ENCODE measurements around the gene GZMM. TPM values are rescaled to one million over a fixed set of nuclear protein-coding genes. Genes with fewer than 3 reads are reported as not detected.
A peak's percentile ranks its signal among the peaks of the same experiment; 100 is the strongest.

The GZMM gene
- total and polyA plus RNA-seq, 2 experiments from 2014 or later = not detected

DNA sequence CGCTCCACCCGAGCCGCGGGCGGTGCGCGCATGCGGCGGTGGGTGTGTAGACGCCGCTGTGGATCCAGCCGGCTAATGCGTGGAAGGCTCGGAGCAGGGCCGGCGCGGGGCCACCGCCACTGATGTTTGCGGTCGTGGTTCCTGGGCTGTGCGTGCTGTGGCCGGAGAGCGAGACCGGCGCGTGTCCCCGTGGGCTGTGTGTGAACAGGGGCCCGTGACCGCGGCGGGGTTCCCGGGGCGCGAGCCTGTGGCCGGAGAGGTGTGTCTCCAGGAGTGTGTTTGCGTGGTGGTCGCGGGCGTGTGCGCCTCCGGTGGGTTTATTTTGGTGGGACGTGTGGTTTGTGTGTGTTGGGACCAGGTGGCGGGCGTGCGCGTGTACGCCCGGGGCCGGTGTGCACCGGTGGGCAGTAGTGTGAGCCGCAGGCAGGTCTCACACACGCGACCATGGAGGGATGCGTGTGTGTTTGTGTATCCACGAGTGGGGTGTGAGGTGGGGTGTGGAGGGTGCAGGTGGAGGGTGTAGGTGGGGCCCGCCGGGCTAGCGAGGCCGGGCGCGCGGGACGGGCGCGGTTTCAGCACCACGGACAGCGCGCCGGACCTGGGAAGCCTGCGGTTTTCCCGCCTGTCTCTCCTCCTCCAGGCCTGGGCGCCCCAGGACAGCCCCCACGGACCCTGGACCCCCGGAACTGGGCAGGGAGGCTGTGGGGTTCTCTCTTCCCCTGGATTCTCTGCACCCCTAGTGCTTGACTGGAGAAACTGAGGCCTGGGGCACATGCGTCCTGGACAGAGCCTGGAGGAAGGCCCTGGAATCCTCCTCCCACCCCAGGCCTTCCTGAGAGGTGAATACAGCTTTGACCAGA, 47.5 kb downstream of the GZMM start:
- 0 out of 2 replicates have a peak, but pooled peaks cover 5% of the 10 kb centered on the region for H3F3A ChIP-seq (ENCODE audit: insufficient read depth)
- no peaks in the 10 kb centered on the region for H4K20me1 ChIP-seq (ENCODE audit: insufficient read depth)
- H3K4me2 ChIP-seq (ENCODE audit: unreplicated experiment) = no peak overlapping the region
- no peak overlapping the region for H3K27ac ChIP-seq
- H3K27me3 ChIP-seq (replicated peaks; ENCODE audit: insufficient read depth) = no peaks in the 10 kb centered on the region; the same call in 1 of the 2 replicates
- peaks cover 9% of the 10 kb centered on the region for H3K4me1 ChIP-seq (ENCODE audit: insufficient read depth)
- no peaks in the 10 kb centered on the region for H3K79me2 ChIP-seq (ENCODE audit: insufficient read depth)
- H3K36me3 ChIP-seq (ENCODE audit: low read depth) = no peaks in the 10 kb centered on the region
- no peak for TF ChIP-seq EZH2 (IDR thresholded peaks at IDR 0.05; ENCODE audit: insufficient read depth, poor library complexity, severe bottlenecking)
- no peak for TF ChIP-seq EZH2phosphoT487 (IDR thresholded peaks at IDR 0.05; ENCODE audit: insufficient read depth, low read depth)
- DNase-seq = peak; percentile 62
- in situ Hi-C loops (cut with MboI) = no loop called here
- no peak overlapping the region for H3K4me3 ChIP-seq
- 29 to 31% methylated on average over 48 to 75 of the region's 75 CpGs for WGBS, 2 experiments (ENCODE audit: low coverage in 1 of 2, low lambda C conversion rate in 2 of 2, missing lambda C conversion rate in 2 of 2)
- no peak overlapping the region for H2AFZ ChIP-seq
- no peak overlapping the region for H3K9ac ChIP-seq
- H3K9me3 ChIP-seq (ENCODE audit: low read depth) = no peaks in the 10 kb centered on the region
- H3K9me2 ChIP-seq (ENCODE audit: insufficient read depth) = no peaks in the 10 kb centered on the region

DNA sequence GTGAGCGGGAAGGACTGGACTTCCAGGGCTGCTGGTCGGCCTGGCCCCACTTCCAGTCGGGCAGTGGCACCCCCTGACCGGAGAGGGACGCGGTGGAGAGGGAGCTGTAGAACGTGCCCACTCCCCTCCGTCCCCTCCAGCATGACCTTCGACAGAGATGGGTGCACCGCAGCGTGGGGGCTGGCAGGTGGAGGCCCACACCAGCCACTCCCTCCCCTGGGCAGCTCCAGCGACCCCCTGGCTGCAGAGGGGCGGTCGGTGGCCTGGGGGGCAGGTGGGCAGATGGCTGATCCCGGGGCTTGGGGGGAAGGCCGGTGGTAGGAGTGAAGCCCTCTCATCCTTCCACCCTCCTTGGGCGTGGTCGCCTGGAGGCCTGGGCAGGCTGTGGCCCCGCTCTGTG, 48.2 kb downstream of the GZMM start:
- in situ Hi-C loops (cut with MboI) = no loop called here
- no peaks in the 10 kb centered on the region; the same call in 1 of the 2 replicates for H3K27me3 ChIP-seq (replicated peaks; ENCODE audit: insufficient read depth)
- H3K27ac ChIP-seq = no peak overlapping the region
- H3K9me3 ChIP-seq (ENCODE audit: low read depth) = no peaks in the 10 kb centered on the region
- H3K9ac ChIP-seq = no peak overlapping the region
- H3K4me1 ChIP-seq (ENCODE audit: insufficient read depth) = peaks cover 4% of the 10 kb centered on the region
- H3F3A ChIP-seq (ENCODE audit: insufficient read depth) = no peaks in the 10 kb centered on the region
- no peaks in the 10 kb centered on the region for H3K9me2 ChIP-seq (ENCODE audit: insufficient read depth)
- no peak overlapping the region for H3K4me2 ChIP-seq (ENCODE audit: unreplicated experiment)
- no peak overlapping the region for H2AFZ ChIP-seq
- WGBS, 2 experiments (ENCODE audit: low coverage in 1 of 2, low lambda C conversion rate in 2 of 2, missing lambda C conversion rate in 2 of 2) = 76% methylated on average over 16 to 19 of the region's 19 CpGs
- no peaks in the 10 kb centered on the region for H4K20me1 ChIP-seq (ENCODE audit: insufficient read depth)
- H3K36me3 ChIP-seq (ENCODE audit: low read depth) = no peaks in the 10 kb centered on the region
- TF ChIP-seq EZH2 (IDR thresholded peaks at IDR 0.05; ENCODE audit: insufficient read depth, poor library complexity, severe bottlenecking) (no peak), EZH2phosphoT487 (IDR thresholded peaks at IDR 0.05; ENCODE audit: insufficient read depth, low read depth) (no peak)
- no peak overlapping the region for H3K4me3 ChIP-seq
- no peak for DNase-seq
- H3K79me2 ChIP-seq (ENCODE audit: insufficient read depth) = no peaks in the 10 kb centered on the region

DNA sequence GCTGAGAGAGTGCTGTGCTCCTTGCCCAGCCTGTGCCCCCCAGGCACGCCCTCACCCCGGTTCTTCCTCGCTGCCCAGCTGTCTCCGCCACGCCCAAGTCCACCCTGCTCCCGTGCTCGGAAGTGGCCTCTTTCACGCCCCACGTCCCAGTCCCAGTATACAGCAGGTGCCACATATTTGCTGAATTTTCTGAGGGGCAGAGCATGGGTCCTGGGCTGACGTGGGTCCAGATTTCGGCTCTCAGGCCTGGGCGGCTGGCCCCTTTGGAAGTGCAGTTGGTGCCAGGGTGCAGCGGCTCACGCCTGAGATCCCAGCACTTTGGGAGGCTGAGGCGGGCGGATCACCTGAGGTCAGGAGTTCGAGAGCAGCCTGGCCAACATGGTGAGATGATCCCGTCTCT, 49.2 kb downstream of the GZMM start:
- no peaks in the 10 kb centered on the region for H3K79me2 ChIP-seq (ENCODE audit: insufficient read depth)
- H3K4me1 ChIP-seq (ENCODE audit: insufficient read depth) = no peaks in the 10 kb centered on the region
- no peak overlapping the region for H3K9ac ChIP-seq
- H3K4me3 ChIP-seq = no peak overlapping the region
- no peaks in the 10 kb centered on the region; the same call in 1 of the 2 replicates for H3K27me3 ChIP-seq (replicated peaks; ENCODE audit: insufficient read depth)
- in situ Hi-C loops (cut with MboI) = no loop called here
- H3K9me2 ChIP-seq (ENCODE audit: insufficient read depth) = no peaks in the 10 kb centered on the region
- H4K20me1 ChIP-seq (ENCODE audit: insufficient read depth) = no peaks in the 10 kb centered on the region
- H3F3A ChIP-seq (ENCODE audit: insufficient read depth) = no peaks in the 10 kb centered on the region
- H2AFZ ChIP-seq = no peak overlapping the region
- TF ChIP-seq EZH2phosphoT487 (IDR thresholded peaks at IDR 0.05; ENCODE audit: insufficient read depth, low read depth) (no peak), EZH2 (IDR thresholded peaks at IDR 0.05; ENCODE audit: insufficient read depth, poor library complexity, severe bottlenecking) (no peak)
- no peak for DNase-seq
- H3K9me3 ChIP-seq (ENCODE audit: low read depth) = no peaks in the 10 kb centered on the region
- H3K27ac ChIP-seq = no peak overlapping the region
- no peaks in the 10 kb centered on the region for H3K36me3 ChIP-seq (ENCODE audit: low read depth)
- H3K4me2 ChIP-seq (ENCODE audit: unreplicated experiment) = no peak overlapping the region
- WGBS, 2 experiments (ENCODE audit: low coverage in 1 of 2, low lambda C conversion rate in 2 of 2, missing lambda C conversion rate in 2 of 2) = 78 to 79% methylated on average over 17 to 18 of the region's 18 CpGs

DNA sequence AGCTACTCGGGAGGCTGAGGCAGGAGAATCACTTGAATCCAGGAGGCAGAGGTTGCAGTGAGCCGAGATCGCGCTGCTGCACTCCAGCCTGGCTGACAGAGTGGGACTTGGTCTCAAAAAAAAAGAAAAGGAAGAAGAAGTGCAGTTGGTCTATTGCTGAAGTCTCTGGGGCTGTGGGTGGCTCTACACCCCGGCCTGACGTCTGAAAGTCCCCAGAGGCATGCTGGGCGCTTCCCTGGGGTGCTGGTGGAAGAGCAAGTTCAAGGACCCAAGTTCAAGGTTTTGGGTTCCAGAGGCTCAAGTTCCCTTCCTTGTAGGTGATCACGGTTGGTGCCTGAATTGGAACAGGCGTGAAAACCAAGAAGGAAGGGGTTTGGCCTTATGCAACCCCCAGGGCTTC, 49.7 kb downstream of the GZMM start:
- WGBS, 2 experiments (ENCODE audit: low coverage in 1 of 2, low lambda C conversion rate in 2 of 2, missing lambda C conversion rate in 2 of 2) = 37 to 39% methylated on average over 9 of the region's 9 CpGs
- Histone ChIP-seq H3K27ac (no peak overlapping the region), H3K36me3 (ENCODE audit: low read depth) (no peaks in the 10 kb centered on the region), H3K9ac (no peak overlapping the region), H3F3A (ENCODE audit: insufficient read depth) (no peaks in the 10 kb centered on the region), H3K9me3 (ENCODE audit: low read depth) (no peaks in the 10 kb centered on the region), H3K27me3 (replicated peaks; ENCODE audit: insufficient read depth) (no peaks in the 10 kb centered on the region; the same call in 1 of the 2 replicates), H3K4me1 (ENCODE audit: insufficient read depth) (no peaks in the 10 kb centered on the region), H3K9me2 (ENCODE audit: insufficient read depth) (no peaks in the 10 kb centered on the region), H3K4me3 (no peak overlapping the region), H4K20me1 (ENCODE audit: insufficient read depth) (no peaks in the 10 kb centered on the region), H3K4me2 (ENCODE audit: unreplicated experiment) (no peak overlapping the region), H3K79me2 (ENCODE audit: insufficient read depth) (no peaks in the 10 kb centered on the region), H2AFZ (no peak overlapping the region)
- TF ChIP-seq EZH2 (IDR thresholded peaks at IDR 0.05; ENCODE audit: insufficient read depth, poor library complexity, severe bottlenecking) (no peak), EZH2phosphoT487 (IDR thresholded peaks at IDR 0.05; ENCODE audit: insufficient read depth, low read depth) (no peak)
- no peak for DNase-seq
- in situ Hi-C loops (cut with MboI) = no loop called here
